ENCODE results near the gene DRD1.

The DRD1 gene

DNA sequence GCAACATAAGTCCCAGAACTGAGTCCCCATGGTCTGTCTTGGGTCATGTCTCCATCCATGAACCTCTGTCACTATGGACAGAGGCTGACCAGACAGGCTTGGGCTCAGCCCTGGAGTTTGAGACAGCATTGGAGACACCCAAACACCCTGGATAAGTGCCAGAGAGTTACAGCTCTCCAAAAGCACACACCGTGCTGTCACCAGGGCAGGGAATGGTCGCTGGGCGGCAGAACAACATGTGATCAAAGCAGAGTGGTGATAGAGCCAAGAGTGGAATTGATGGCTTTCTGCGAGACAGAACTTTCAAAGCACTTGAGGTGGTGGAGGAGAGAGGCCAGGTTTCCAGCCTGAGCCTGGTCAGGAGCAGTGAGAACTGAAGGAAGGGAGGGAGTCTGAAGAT lies 50.1 kb downstream of the DRD1 start:
- TF ChIP-seq CTCF (conservative IDR thresholded peaks at IDR 0.05; ENCODE audit: low read depth, low read length): no peak
- no peak overlapping the region for H3K4me3 ChIP-seq (ENCODE audit: low read depth, low read length)
- DNase-seq (ENCODE audit: low read depth): no peak

DNA sequence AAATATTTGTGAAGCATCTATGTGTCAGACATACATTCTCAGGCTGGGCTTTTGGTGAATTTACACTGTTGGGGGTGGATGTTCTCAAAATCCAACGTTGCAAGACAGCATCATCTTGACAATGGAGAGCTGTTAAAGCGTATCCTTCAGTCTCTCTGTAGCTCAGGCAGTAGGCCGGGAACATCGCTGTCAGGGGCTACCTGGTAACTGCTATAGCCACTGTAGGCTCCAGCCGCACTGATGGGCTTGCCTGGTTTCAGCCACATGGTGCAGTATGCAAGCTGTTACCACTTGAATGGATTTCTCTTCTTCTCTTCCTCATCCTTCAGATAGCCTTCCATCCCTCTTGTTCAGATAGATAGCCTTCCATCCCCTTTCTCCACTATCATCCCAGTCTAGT lies 51.7 kb downstream of the DRD1 start:
- no peak for DNase-seq (ENCODE audit: low read depth)
- no peak for TF ChIP-seq CTCF (conservative IDR thresholded peaks at IDR 0.05; ENCODE audit: low read depth, low read length)
- no peak overlapping the region for H3K4me3 ChIP-seq (ENCODE audit: low read depth, low read length)

DNA sequence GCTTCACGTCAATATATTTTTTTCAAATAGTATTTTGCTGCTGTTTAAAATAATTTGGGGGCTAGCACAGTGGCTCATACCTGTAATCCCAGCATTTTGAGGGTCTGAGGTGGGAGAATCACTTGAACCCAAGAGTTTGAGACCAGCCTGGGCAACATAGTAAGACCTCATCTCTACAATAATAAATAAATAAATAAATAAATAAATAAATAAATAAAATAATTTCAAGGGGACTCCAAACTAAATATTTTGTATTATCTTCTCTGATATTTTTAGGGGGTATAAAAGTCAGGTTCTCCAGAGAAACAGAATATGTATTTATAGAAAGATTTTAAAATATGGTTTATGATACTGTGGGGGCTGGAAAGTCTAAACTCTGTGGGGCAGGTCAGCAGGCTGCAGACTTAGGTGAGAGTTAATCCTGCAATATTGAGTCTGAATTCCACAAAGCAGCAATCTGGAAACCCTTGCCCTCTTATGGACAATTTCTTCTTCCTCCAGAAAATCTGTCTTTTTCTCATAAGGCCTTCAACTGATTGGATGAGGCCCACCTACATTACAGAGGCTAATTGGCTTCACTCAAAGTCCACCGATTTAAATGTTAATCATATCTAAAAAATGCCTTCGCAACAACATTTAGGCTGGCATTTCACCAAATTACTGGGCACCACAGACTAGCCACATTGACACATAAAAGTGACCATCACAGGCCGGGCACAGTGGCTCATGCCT lies 53.5 kb downstream of the DRD1 start:
- no peak for TF ChIP-seq CTCF (conservative IDR thresholded peaks at IDR 0.05; ENCODE audit: low read depth, low read length)
- DNase-seq (ENCODE audit: low read depth): no peak
- H3K4me3 ChIP-seq (ENCODE audit: low read depth, low read length): no peak overlapping the region

All from choroid plexus epithelial cell (primary cell).